Measurements from ENCODE around the gene KIF7.
"Not testable (repeated sequence)": the region's sequence is repeated elsewhere in the genome, so short reads cannot be mapped to it uniquely, and the experiment has no call there.

KIF7 gene, protein sequence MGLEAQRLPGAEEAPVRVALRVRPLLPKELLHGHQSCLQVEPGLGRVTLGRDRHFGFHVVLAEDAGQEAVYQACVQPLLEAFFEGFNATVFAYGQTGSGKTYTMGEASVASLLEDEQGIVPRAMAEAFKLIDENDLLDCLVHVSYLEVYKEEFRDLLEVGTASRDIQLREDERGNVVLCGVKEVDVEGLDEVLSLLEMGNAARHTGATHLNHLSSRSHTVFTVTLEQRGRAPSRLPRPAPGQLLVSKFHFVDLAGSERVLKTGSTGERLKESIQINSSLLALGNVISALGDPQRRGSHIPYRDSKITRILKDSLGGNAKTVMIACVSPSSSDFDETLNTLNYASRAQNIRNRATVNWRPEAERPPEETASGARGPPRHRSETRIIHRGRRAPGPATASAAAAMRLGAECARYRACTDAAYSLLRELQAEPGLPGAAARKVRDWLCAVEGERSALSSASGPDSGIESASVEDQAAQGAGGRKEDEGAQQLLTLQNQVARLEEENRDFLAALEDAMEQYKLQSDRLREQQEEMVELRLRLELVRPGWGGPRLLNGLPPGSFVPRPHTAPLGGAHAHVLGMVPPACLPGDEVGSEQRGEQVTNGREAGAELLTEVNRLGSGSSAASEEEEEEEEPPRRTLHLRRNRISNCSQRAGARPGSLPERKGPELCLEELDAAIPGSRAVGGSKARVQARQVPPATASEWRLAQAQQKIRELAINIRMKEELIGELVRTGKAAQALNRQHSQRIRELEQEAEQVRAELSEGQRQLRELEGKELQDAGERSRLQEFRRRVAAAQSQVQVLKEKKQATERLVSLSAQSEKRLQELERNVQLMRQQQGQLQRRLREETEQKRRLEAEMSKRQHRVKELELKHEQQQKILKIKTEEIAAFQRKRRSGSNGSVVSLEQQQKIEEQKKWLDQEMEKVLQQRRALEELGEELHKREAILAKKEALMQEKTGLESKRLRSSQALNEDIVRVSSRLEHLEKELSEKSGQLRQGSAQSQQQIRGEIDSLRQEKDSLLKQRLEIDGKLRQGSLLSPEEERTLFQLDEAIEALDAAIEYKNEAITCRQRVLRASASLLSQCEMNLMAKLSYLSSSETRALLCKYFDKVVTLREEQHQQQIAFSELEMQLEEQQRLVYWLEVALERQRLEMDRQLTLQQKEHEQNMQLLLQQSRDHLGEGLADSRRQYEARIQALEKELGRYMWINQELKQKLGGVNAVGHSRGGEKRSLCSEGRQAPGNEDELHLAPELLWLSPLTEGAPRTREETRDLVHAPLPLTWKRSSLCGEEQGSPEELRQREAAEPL (N-terminal part only)

GRCh38 chr15:89654847-89655805, at the start of gene KIF7:
KIF7 (minus strand) TSS chr15:89655467; CDS start chr15:89652930, 2,537 bp downstream.
- H3K9me3 ChIP-seq (ENCODE audit: control insufficient read depth, low read length), result no peaks in the 10 kb centered on the region
- peaks cover 22% of the 10 kb centered on the region for H3K27me3 ChIP-seq (ENCODE audit: control insufficient read depth, insufficient read depth, low read length)
- H3K36me3 ChIP-seq (ENCODE audit: control insufficient read depth, insufficient read depth, low read length), result no peaks in the 10 kb centered on the region
- H3K4me1 ChIP-seq (ENCODE audit: control insufficient read depth, insufficient read depth, low read length), result peaks cover 4% of the 10 kb centered on the region
- H3K4me3 ChIP-seq (ENCODE audit: low read length), result peak within 1 kb of the TSS; percentile 38
- peak within 1 kb of the TSS; percentile 7 for H3K9ac ChIP-seq (ENCODE audit: low read length)

GRCh38 chr15:89704411-89704810, 49.1 kb upstream of the KIF7 start:
- Histone ChIP-seq H3K4me3 (ENCODE audit: low read length) (no peak overlapping the region), H3K9ac (ENCODE audit: low read length) (no peak overlapping the region), H3K9me3 (ENCODE audit: control insufficient read depth, low read length) (no peaks in the 10 kb centered on the region), H3K36me3 (ENCODE audit: control insufficient read depth, insufficient read depth, low read length) (no peaks in the 10 kb centered on the region), H3K4me1 (ENCODE audit: control insufficient read depth, insufficient read depth, low read length) (no peaks in the 10 kb centered on the region), H3K27me3 (ENCODE audit: control insufficient read depth, insufficient read depth, low read length) (no peaks in the 10 kb centered on the region)

DNA sequence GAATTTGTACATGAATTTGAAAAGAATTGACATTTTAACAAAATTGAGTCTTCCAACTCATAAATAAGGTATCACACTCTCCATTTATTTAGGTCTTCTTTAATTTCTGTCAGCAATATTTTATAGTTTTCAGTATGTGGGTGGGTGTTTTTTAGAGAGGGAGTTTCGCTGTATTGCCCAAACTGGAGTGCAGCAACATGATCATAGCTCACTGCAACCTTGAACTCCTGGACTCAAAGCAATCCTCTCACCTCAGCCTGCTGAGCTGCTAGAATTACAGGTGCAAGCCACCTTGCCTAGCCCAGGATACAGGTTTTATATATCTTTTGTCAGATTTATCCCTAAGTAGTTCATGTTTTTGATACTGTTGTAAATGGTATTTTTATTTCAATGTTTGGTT, 39.9 kb upstream of the KIF7 start:
- Histone ChIP-seq H3K4me1 (ENCODE audit: control insufficient read depth, insufficient read depth, low read length) (no peaks in the 10 kb centered on the region), H3K9ac (ENCODE audit: low read length) (no peak overlapping the region), H3K36me3 (ENCODE audit: control insufficient read depth, insufficient read depth, low read length) (no peaks in the 10 kb centered on the region), H3K9me3 (ENCODE audit: control insufficient read depth, low read length) (no peaks in the 10 kb centered on the region), H3K27me3 (ENCODE audit: control insufficient read depth, insufficient read depth, low read length) (no peaks in the 10 kb centered on the region), H3K4me3 (ENCODE audit: low read length) (no peak overlapping the region)

GRCh38 chr15:89693696-89694095, 38.4 kb upstream of the KIF7 start:
- no peaks in the 10 kb centered on the region for H3K9me3 ChIP-seq (ENCODE audit: control insufficient read depth, low read length)
- H3K27me3 ChIP-seq (ENCODE audit: control insufficient read depth, insufficient read depth, low read length), result no peaks in the 10 kb centered on the region
- no peak overlapping the region for H3K9ac ChIP-seq (ENCODE audit: low read length)
- H3K36me3 ChIP-seq (ENCODE audit: control insufficient read depth, insufficient read depth, low read length), result no peaks in the 10 kb centered on the region
- H3K4me3 ChIP-seq (ENCODE audit: low read length), result no peak overlapping the region
- no peaks in the 10 kb centered on the region for H3K4me1 ChIP-seq (ENCODE audit: control insufficient read depth, insufficient read depth, low read length)

DNA sequence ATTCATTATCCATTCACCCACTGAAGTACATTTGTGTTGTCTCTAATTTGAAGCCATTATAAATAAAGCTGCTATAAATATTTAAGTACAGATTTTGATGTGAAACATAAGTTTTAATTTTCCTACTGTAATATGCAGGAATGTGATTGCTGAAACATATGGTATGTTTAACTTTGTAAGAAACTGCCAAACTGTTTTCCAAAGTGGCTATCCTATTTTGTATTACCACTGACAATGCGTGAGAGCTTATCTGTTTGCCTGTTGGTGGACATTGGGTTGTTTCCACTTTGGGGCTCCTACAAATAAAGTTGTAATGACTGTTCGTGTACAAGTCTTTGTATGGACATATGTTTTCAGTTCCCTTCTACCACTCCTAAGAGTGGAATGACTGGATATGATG, 37.8 kb upstream of the KIF7 start:
- Histone ChIP-seq H3K9ac (ENCODE audit: low read length) (no peak overlapping the region), H3K27me3 (ENCODE audit: control insufficient read depth, insufficient read depth, low read length) (no peaks in the 10 kb centered on the region), H3K9me3 (ENCODE audit: control insufficient read depth, low read length) (no peaks in the 10 kb centered on the region), H3K4me3 (ENCODE audit: low read length) (no peak overlapping the region), H3K4me1 (ENCODE audit: control insufficient read depth, insufficient read depth, low read length) (no peaks in the 10 kb centered on the region), H3K36me3 (ENCODE audit: control insufficient read depth, insufficient read depth, low read length) (no peaks in the 10 kb centered on the region)

GRCh38 chr15:89690276-89691218, 35.3 kb upstream of the KIF7 start, which contains the start of the genes PEX11A and WDR93:
PEX11A (minus strand) TSS chr15:89690754; CDS start chr15:89690632, 122 bp downstream.
WDR93 (plus strand) TSS chr15:89690811; CDS start chr15:89701747, 10,936 bp downstream.
- peak within 1 kb of the TSS; percentile 76 for H3K9ac ChIP-seq (ENCODE audit: low read length)
- H3K4me3 ChIP-seq (ENCODE audit: low read length), result peak within 1 kb of the TSS; percentile 61
- H3K9me3 ChIP-seq (ENCODE audit: control insufficient read depth, low read length), result no peaks in the 10 kb centered on the region
- no peaks in the 10 kb centered on the region for H3K36me3 ChIP-seq (ENCODE audit: control insufficient read depth, insufficient read depth, low read length)
- H3K27me3 ChIP-seq (ENCODE audit: control insufficient read depth, insufficient read depth, low read length), result no peaks in the 10 kb centered on the region
- H3K4me1 ChIP-seq (ENCODE audit: control insufficient read depth, insufficient read depth, low read length), result no peaks in the 10 kb centered on the region

- not testable (repeated sequence) for H3K4me1 ChIP-seq (ENCODE audit: control insufficient read depth, insufficient read depth, low read length); H3K9me3 ChIP-seq (ENCODE audit: control insufficient read depth, low read length); H3K27me3 ChIP-seq (ENCODE audit: control insufficient read depth, insufficient read depth, low read length); H3K36me3 ChIP-seq (ENCODE audit: control insufficient read depth, insufficient read depth, low read length)
- Histone ChIP-seq H3K4me3 (ENCODE audit: low read length) (peak overlapping the region; percentile 61), H3K9ac (ENCODE audit: low read length) (peak overlapping the region; percentile 76)
These were observed 34.6 kb upstream of the KIF7 start for GRCh38 chr15:89689930-89690275.

DNA sequence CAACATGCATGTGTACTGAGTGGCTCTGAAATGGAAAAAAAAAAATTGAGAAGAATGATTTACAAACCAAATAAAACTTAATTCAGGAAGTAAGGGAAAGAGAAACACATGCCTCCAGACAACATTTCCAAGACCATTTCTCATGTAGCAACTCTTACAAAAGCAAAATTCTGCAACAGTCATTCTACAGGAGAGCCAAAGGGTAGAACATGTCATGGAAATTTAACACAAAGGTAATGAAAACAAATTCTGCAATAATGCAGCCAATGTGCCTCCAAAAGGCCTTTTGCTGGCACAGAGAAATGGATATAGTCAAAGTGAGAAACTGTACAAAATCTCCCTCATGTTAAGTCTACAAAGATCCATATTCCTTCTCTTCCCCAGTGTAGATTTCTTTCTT, 31.3 kb upstream of the KIF7 start:
- Histone ChIP-seq H3K9ac (ENCODE audit: low read length) (no peak overlapping the region), H3K9me3 (ENCODE audit: control insufficient read depth, low read length) (no peaks in the 10 kb centered on the region), H3K27me3 (ENCODE audit: control insufficient read depth, insufficient read depth, low read length) (no peaks in the 10 kb centered on the region), H3K4me3 (ENCODE audit: low read length) (no peak overlapping the region), H3K4me1 (ENCODE audit: control insufficient read depth, insufficient read depth, low read length) (peaks cover 4% of the 10 kb centered on the region), H3K36me3 (ENCODE audit: control insufficient read depth, insufficient read depth, low read length) (no peaks in the 10 kb centered on the region)

- H3K4me3 ChIP-seq (ENCODE audit: low read length), result no peak overlapping the region
- peaks cover 7% of the 10 kb centered on the region for H3K4me1 ChIP-seq (ENCODE audit: control insufficient read depth, insufficient read depth, low read length)
- H3K36me3 ChIP-seq (ENCODE audit: control insufficient read depth, insufficient read depth, low read length), result no peaks in the 10 kb centered on the region
- no peak overlapping the region for H3K9ac ChIP-seq (ENCODE audit: low read length)
- no peaks in the 10 kb centered on the region for H3K9me3 ChIP-seq (ENCODE audit: control insufficient read depth, low read length)
- no peaks in the 10 kb centered on the region for H3K27me3 ChIP-seq (ENCODE audit: control insufficient read depth, insufficient read depth, low read length)
These were observed 30.7 kb upstream of the KIF7 start for GRCh38 chr15:89685995-89686394.

DNA sequence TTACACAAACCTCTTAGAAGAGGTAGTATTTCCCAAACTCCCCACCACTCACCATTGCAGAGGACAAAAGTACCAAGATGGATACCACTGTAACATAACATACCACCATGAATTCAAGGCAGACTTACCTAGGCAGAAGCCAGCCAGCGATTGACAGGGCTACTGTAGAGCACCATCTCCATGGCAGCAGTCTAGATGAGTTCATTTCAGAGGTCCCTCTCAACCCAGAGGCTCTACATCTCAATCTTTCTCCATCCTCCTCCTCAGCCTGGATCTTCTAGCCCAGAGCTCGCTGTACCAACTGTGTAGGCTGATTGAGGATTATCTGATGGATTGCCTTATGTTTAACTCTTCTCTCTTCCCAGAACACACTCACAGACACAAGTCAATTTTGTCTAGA, 25.9 kb upstream of the KIF7 start:
- no peaks in the 10 kb centered on the region for H3K9me3 ChIP-seq (ENCODE audit: control insufficient read depth, low read length)
- peaks cover 22% of the 10 kb centered on the region for H3K4me1 ChIP-seq (ENCODE audit: control insufficient read depth, insufficient read depth, low read length)
- H3K36me3 ChIP-seq (ENCODE audit: control insufficient read depth, insufficient read depth, low read length), result no peaks in the 10 kb centered on the region
- H3K4me3 ChIP-seq (ENCODE audit: low read length), result no peak overlapping the region
- H3K9ac ChIP-seq (ENCODE audit: low read length), result no peak overlapping the region
- no peaks in the 10 kb centered on the region for H3K27me3 ChIP-seq (ENCODE audit: control insufficient read depth, insufficient read depth, low read length)
